HEK293T (cell line): Measurements from ENCODE around the gene WIPF1.

Source experiments
- HDGF ChIP-seq: fragments of 450-650 bp; IDR thresholded peaks from 2 replicates; pipeline ENCODE4 v1.6.1; 2017; ENCODE audit warnings: antibody characterized with exemption, borderline replicate concordance
- PKNOX1 ChIP-seq: fragments of 450-650 bp; IDR thresholded peaks from 2 replicates; pipeline ENCODE4 v1.6.1; 2016
- SUZ12 ChIP-seq: fragments of 450-650 bp; IDR thresholded peaks from 2 replicates; pipeline ENCODE4 v1.6.1; 2016; ENCODE audit warnings: mild to moderate bottlenecking

DNA sequence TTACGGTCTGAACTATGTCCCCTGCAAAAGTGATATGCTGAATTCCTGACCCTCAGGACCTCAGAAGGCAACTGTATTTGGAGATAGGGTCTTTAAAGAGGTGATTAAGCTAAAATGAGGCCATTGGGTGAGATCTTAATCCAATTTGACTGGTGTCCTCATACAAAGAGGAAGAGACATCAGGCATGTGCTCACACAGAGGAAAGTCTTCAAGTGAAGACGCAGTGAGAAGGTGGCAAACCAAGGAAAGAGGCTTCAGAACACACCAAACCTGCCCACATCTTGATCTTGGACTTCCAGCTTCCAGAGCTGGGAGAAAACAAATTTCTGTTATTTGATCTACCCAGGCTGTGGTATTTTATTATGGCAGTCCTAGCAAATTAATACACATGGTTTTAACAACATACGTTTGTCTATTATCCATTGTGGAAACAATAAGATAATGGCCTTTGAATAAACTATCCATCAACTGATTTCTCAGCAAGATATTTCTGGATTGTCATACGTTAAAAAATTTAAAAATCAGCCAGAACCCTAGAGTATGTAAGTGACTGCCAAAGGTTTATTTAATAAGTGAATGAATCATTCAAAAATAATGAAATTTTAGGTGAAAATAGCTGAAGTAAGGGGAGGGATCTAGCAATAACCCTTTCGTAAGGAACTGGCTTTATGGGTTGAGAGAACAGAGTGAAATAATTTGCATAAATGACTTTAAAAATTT lies 6.5 kb downstream of the WIPF1 start:
- TF ChIP-seq SUZ12 = no peak
- TF ChIP-seq PKNOX1 = no peak
- no peak for TF ChIP-seq HDGF
